ENCODE measurements around the gene FAM111A. TPM values are rescaled to one million over a fixed set of nuclear protein-coding genes. Genes with fewer than 3 reads are reported as not detected.

Gene FAM111A
- total RNA-seq, 2 donors from 2014 or later, result 11.4 to 34.2 TPM

DNA sequence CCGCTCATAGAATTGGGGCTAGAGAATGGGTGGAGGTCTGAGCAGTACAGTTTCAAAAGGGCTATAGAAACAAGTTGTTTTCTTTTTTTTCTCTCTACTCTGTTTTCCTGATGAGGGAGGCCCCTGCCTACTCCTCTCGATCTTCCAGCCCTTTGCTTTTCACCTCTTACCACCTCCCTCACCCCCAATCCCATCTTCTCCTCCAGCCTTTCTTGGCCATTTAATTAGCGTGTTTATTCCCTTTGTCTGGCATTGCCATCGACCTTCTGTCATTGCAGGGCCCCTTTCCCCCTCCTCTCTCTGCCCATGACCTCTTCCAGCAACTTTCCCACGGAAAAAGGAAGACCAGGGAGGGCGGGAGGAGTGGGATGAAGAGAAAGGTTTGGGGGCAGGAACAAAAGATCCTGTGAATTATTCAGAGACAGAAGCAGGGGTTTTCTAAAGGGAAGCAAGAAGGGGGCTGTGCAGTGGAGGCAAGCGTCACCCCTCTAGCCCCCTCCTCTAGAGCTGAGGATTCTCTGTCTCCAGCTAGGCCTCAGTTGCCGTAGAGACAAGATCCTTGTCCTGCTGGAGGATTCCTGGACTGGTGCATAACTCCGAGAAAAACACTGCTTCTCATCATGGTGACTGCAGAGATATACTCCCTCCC is 42.2 kb downstream of the FAM111A start:
- TF ChIP-seq, protein P1, sequence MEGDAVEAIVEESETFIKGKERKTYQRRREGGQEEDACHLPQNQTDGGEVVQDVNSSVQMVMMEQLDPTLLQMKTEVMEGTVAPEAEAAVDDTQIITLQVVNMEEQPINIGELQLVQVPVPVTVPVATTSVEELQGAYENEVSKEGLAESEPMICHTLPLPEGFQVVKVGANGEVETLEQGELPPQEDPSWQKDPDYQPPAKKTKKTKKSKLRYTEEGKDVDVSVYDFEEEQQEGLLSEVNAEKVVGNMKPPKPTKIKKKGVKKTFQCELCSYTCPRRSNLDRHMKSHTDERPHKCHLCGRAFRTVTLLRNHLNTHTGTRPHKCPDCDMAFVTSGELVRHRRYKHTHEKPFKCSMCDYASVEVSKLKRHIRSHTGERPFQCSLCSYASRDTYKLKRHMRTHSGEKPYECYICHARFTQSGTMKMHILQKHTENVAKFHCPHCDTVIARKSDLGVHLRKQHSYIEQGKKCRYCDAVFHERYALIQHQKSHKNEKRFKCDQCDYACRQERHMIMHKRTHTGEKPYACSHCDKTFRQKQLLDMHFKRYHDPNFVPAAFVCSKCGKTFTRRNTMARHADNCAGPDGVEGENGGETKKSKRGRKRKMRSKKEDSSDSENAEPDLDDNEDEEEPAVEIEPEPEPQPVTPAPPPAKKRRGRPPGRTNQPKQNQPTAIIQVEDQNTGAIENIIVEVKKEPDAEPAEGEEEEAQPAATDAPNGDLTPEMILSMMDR (conservative IDR thresholded peaks at IDR 0.05), result no peak

GRCh38 chr11:59185386-59185945 is 42.8 kb downstream of the FAM111A start:
- Histone ChIP-seq H3K9me3 (ENCODE audit: control insufficient read depth, low read length) (no peaks in the 10 kb centered on the region), H3K27me3 (ENCODE audit: control insufficient read depth, insufficient read depth, low read length, poor library complexity, severe bottlenecking) (no peaks in the 10 kb centered on the region), H3K4me3 (ENCODE audit: low read length) (no peak overlapping the region), H3K9ac (ENCODE audit: extremely low read depth, low read length, poor library complexity, severe bottlenecking) (no peak overlapping the region), H3K27ac (ENCODE audit: low read depth, low read length) (peak overlapping the region; percentile 99), H3K4me1 (ENCODE audit: control insufficient read depth, insufficient read depth, low read length) (no peaks in the 10 kb centered on the region), H3K36me3 (ENCODE audit: control insufficient read depth, insufficient read depth, low read length) (peaks cover 79% of the 10 kb centered on the region)
- Mint-ChIP-seq H3K27me3 (ENCODE audit: insufficient read depth) (no peaks in the 10 kb centered on the region), H3K4me3 (no peak overlapping the region), H3K36me3 (ENCODE audit: low read depth) (peaks cover 40% of the 10 kb centered on the region), H3K9me3 (no peaks in the 10 kb centered on the region), H3K27ac (peak overlapping the region; percentile 58), H3K4me1 (peaks cover 7% of the 10 kb centered on the region)
- DNase-seq, result no peak
- WGBS, 2 experiments (ENCODE audit: insufficient coverage in 1 of 2, insufficient read length in 1 of 2), result 90 to 93% methylated on average over 3 to 5 of the region's 5 CpGs
- TF ChIP-seq, protein P1 (conservative IDR thresholded peaks at IDR 0.05), result no peak

More for the DNA sequence above, 42.2 kb downstream of the FAM111A start:
- no peak overlapping the region for H3K4me3 Mint-ChIP-seq
- H3K27ac Mint-ChIP-seq, result peak overlapping the region; percentile 58
- no peak overlapping the region for H3K4me3 ChIP-seq (ENCODE audit: low read length)
- peaks cover 73% of the 10 kb centered on the region for H3K36me3 ChIP-seq (ENCODE audit: control insufficient read depth, insufficient read depth, low read length)
- no peaks in the 10 kb centered on the region for H3K27me3 ChIP-seq (ENCODE audit: control insufficient read depth, insufficient read depth, low read length, poor library complexity, severe bottlenecking)
- WGBS, 2 experiments (ENCODE audit: insufficient coverage in 1 of 2, insufficient read length in 1 of 2), result 58 to 75% methylated on average over 3 to 9 of the region's 9 CpGs
- no peaks in the 10 kb centered on the region for H3K9me3 ChIP-seq (ENCODE audit: control insufficient read depth, low read length)
- no peaks in the 10 kb centered on the region for H3K9me3 Mint-ChIP-seq
- no peaks in the 10 kb centered on the region for H3K27me3 Mint-ChIP-seq (ENCODE audit: insufficient read depth)
- H3K9ac ChIP-seq (ENCODE audit: extremely low read depth, low read length, poor library complexity, severe bottlenecking), result no peak overlapping the region
- peak overlapping the region; percentile 99 for H3K27ac ChIP-seq (ENCODE audit: low read depth, low read length)
- H3K4me1 ChIP-seq (ENCODE audit: control insufficient read depth, insufficient read depth, low read length), result no peaks in the 10 kb centered on the region
- H3K36me3 Mint-ChIP-seq (ENCODE audit: low read depth), result peaks cover 35% of the 10 kb centered on the region
- DNase-seq, result no peak
- H3K4me1 Mint-ChIP-seq, result peaks cover 7% of the 10 kb centered on the region

DNA sequence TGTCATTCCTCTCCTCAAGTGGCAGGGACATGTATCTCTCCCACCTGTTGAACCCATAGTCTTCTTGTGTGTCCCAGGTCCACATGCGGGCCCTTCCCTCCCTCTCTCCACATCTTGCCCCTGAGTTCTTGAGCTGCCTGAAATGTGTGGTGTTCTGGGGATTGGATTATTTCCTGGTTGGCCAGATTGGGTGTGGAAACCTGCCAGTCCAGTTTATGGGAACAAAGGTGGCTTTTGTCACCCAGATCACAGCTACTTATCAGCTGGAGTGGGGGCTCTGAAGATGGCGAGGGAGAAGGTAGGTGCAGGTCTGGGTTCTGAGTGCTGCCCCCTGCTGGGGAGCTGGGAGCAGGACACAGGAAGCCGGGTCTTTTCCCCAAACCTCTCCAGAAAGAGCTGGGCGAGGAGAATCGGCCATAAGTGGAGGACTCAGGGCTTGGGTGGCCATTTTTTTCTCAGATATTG is 43.5 kb downstream of the FAM111A start:
- Histone ChIP-seq H3K27me3 (ENCODE audit: control insufficient read depth, insufficient read depth, low read length, poor library complexity, severe bottlenecking) (no peaks in the 10 kb centered on the region), H3K4me1 (ENCODE audit: control insufficient read depth, insufficient read depth, low read length) (no peaks in the 10 kb centered on the region), H3K27ac (ENCODE audit: low read depth, low read length) (peak overlapping the region; percentile 99), H3K36me3 (ENCODE audit: control insufficient read depth, insufficient read depth, low read length) (peaks cover 84% of the 10 kb centered on the region), H3K9me3 (ENCODE audit: control insufficient read depth, low read length) (no peaks in the 10 kb centered on the region), H3K9ac (ENCODE audit: extremely low read depth, low read length, poor library complexity, severe bottlenecking) (no peak overlapping the region), H3K4me3 (ENCODE audit: low read length) (no peak overlapping the region)
- Mint-ChIP-seq H3K27me3 (ENCODE audit: insufficient read depth) (no peaks in the 10 kb centered on the region), H3K4me1 (peaks cover 7% of the 10 kb centered on the region), H3K36me3 (ENCODE audit: low read depth) (peaks cover 45% of the 10 kb centered on the region), H3K9me3 (no peaks in the 10 kb centered on the region), H3K4me3 (no peak overlapping the region), H3K27ac (no peak overlapping the region)
- DNase-seq, result peak; percentile 90
- TF ChIP-seq, protein P1 (conservative IDR thresholded peaks at IDR 0.05), result peak; percentile 89
- 78 to 81% methylated on average over 4 to 5 of the region's 5 CpGs for WGBS, 2 experiments (ENCODE audit: insufficient coverage in 1 of 2, insufficient read length in 1 of 2)

All from endodermal cell (in vitro differentiated cells).